ENCODE measurements around the gene HSPH1. TPM values are rescaled to one million over a fixed set of nuclear protein-coding genes. Genes with fewer than 3 reads are reported as not detected.

Gene HSPH1
- total RNA-seq, 1 donor from 2014 or later: 114 TPM

GRCh38 chr13:31166591-31166990 is 4.9 kb upstream of the HSPH1 start:
- Mint-ChIP-seq H3K27me3 (ENCODE audit: unreplicated experiment) (peaks cover 8% of the 10 kb centered on the region), H3K4me3 (ENCODE audit: unreplicated experiment) (no peak overlapping the region), H3K27ac (ENCODE audit: unreplicated experiment) (no peak overlapping the region), H3K4me1 (ENCODE audit: low read depth, unreplicated experiment) (no peaks in the 10 kb centered on the region), H3K9me3 (ENCODE audit: unreplicated experiment) (peaks cover 8% of the 10 kb centered on the region), H3K36me3 (ENCODE audit: unreplicated experiment) (no peaks in the 10 kb centered on the region)
- no peak for DNase-seq
- no peak for TF ChIP-seq CTCF (IDR thresholded peaks at IDR 0.05; ENCODE audit: partially characterized antibody, unreplicated experiment)

- peaks cover 11% of the 10 kb centered on the region for H3K27me3 Mint-ChIP-seq (ENCODE audit: unreplicated experiment)
- DNase-seq: peak; percentile 94
- H3K27ac Mint-ChIP-seq (ENCODE audit: unreplicated experiment): peak overlapping the region; percentile 99
- H3K9me3 Mint-ChIP-seq (ENCODE audit: unreplicated experiment): peaks cover 10% of the 10 kb centered on the region
- H3K4me1 Mint-ChIP-seq (ENCODE audit: low read depth, unreplicated experiment): peaks cover 15% of the 10 kb centered on the region
- H3K4me3 Mint-ChIP-seq (ENCODE audit: unreplicated experiment): peak overlapping the region; percentile 98
- no peak for TF ChIP-seq CTCF (IDR thresholded peaks at IDR 0.05; ENCODE audit: partially characterized antibody, unreplicated experiment)
- no peaks in the 10 kb centered on the region for H3K36me3 Mint-ChIP-seq (ENCODE audit: unreplicated experiment)
These were observed 676 bp upstream of the HSPH1 start for GRCh38 chr13:31162151-31163008.

GRCh38 chr13:31160857-31161556 is 697 bp downstream of the HSPH1 start:
- Mint-ChIP-seq H3K27ac (ENCODE audit: unreplicated experiment) (peak overlapping the region; percentile 99), H3K4me1 (ENCODE audit: low read depth, unreplicated experiment) (peaks cover 15% of the 10 kb centered on the region), H3K4me3 (ENCODE audit: unreplicated experiment) (peak overlapping the region; percentile 98), H3K9me3 (ENCODE audit: unreplicated experiment) (peaks cover 10% of the 10 kb centered on the region), H3K27me3 (ENCODE audit: unreplicated experiment) (peaks cover 11% of the 10 kb centered on the region), H3K36me3 (ENCODE audit: unreplicated experiment) (no peaks in the 10 kb centered on the region)
- DNase-seq: peak; percentile 70
- no peak for TF ChIP-seq CTCF (IDR thresholded peaks at IDR 0.05; ENCODE audit: partially characterized antibody, unreplicated experiment)

GRCh38 chr13:31159306-31159705 is 2.4 kb downstream of the HSPH1 start:
- Mint-ChIP-seq H3K4me1 (ENCODE audit: low read depth, unreplicated experiment) (peaks cover 15% of the 10 kb centered on the region), H3K9me3 (ENCODE audit: unreplicated experiment) (peaks cover 10% of the 10 kb centered on the region), H3K4me3 (ENCODE audit: unreplicated experiment) (peak overlapping the region; percentile 98), H3K27me3 (ENCODE audit: unreplicated experiment) (peaks cover 11% of the 10 kb centered on the region), H3K36me3 (ENCODE audit: unreplicated experiment) (no peaks in the 10 kb centered on the region), H3K27ac (ENCODE audit: unreplicated experiment) (peak overlapping the region; percentile 99)
- DNase-seq: no peak
- TF ChIP-seq CTCF (IDR thresholded peaks at IDR 0.05; ENCODE audit: partially characterized antibody, unreplicated experiment): no peak

- Mint-ChIP-seq H3K36me3 (ENCODE audit: unreplicated experiment) (no peaks in the 10 kb centered on the region), H3K4me1 (ENCODE audit: low read depth, unreplicated experiment) (peaks cover 12% of the 10 kb centered on the region), H3K4me3 (ENCODE audit: unreplicated experiment) (no peak overlapping the region), H3K27ac (ENCODE audit: unreplicated experiment) (no peak overlapping the region), H3K27me3 (ENCODE audit: unreplicated experiment) (no peaks in the 10 kb centered on the region), H3K9me3 (ENCODE audit: unreplicated experiment) (no peaks in the 10 kb centered on the region)
- no peak for DNase-seq
- no peak for TF ChIP-seq CTCF (IDR thresholded peaks at IDR 0.05; ENCODE audit: partially characterized antibody, unreplicated experiment)
These were observed 6.8 kb downstream of the HSPH1 start for GRCh38 chr13:31154939-31155338.
